ENCODE results near the gene GSTA4. TPM values are rescaled to one million over a fixed set of nuclear protein-coding genes. Genes with fewer than 3 reads are reported as not detected.

Gene GSTA4
- total RNA-seq, 1 experiment from 2014 or later = 3.9 TPM

DNA sequence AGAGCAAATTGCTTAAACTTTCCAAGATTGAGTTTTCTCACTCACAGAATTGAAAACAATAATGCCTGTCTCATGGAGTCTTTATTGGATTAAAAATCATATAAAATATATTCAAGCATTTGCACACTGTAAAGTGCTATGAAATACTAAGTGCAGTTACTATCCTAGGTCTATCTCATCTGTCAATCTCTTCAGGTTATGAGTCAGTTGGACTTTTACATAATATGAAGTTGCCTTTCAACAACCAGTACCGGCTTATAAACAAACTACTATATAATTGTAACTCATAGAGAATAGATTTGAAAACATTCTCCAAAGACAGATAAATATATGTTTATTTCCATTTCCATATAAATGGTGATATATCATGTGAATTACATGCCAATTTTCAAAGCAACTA, 20.4 kb upstream of the GSTA4 start:
- no TSS peak for BruUV-seq (replicated peaks)
- TF ChIP-seq, protein P1, sequence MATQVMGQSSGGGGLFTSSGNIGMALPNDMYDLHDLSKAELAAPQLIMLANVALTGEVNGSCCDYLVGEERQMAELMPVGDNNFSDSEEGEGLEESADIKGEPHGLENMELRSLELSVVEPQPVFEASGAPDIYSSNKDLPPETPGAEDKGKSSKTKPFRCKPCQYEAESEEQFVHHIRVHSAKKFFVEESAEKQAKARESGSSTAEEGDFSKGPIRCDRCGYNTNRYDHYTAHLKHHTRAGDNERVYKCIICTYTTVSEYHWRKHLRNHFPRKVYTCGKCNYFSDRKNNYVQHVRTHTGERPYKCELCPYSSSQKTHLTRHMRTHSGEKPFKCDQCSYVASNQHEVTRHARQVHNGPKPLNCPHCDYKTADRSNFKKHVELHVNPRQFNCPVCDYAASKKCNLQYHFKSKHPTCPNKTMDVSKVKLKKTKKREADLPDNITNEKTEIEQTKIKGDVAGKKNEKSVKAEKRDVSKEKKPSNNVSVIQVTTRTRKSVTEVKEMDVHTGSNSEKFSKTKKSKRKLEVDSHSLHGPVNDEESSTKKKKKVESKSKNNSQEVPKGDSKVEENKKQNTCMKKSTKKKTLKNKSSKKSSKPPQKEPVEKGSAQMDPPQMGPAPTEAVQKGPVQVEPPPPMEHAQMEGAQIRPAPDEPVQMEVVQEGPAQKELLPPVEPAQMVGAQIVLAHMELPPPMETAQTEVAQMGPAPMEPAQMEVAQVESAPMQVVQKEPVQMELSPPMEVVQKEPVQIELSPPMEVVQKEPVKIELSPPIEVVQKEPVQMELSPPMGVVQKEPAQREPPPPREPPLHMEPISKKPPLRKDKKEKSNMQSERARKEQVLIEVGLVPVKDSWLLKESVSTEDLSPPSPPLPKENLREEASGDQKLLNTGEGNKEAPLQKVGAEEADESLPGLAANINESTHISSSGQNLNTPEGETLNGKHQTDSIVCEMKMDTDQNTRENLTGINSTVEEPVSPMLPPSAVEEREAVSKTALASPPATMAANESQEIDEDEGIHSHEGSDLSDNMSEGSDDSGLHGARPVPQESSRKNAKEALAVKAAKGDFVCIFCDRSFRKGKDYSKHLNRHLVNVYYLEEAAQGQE (IDR thresholded peaks at IDR 0.05; ENCODE audit: insufficient read depth in 1 of 2, low read depth in 2 of 2, low read length in 1 of 2) = no peak
- no peak for TF ChIP-seq TCF7L2 (IDR thresholded peaks at IDR 0.05; ENCODE audit: low read depth, low read length)
- no peak for TF ChIP-seq SIN3A (IDR thresholded peaks at IDR 0.05; ENCODE audit: borderline replicate concordance, insufficient read depth, low read depth, low read length)
- TF ChIP-seq POLR2AphosphoS5 (IDR thresholded peaks at IDR 0.05; ENCODE audit: low read depth, low read length) = no peak
- TF ChIP-seq, protein P2, sequence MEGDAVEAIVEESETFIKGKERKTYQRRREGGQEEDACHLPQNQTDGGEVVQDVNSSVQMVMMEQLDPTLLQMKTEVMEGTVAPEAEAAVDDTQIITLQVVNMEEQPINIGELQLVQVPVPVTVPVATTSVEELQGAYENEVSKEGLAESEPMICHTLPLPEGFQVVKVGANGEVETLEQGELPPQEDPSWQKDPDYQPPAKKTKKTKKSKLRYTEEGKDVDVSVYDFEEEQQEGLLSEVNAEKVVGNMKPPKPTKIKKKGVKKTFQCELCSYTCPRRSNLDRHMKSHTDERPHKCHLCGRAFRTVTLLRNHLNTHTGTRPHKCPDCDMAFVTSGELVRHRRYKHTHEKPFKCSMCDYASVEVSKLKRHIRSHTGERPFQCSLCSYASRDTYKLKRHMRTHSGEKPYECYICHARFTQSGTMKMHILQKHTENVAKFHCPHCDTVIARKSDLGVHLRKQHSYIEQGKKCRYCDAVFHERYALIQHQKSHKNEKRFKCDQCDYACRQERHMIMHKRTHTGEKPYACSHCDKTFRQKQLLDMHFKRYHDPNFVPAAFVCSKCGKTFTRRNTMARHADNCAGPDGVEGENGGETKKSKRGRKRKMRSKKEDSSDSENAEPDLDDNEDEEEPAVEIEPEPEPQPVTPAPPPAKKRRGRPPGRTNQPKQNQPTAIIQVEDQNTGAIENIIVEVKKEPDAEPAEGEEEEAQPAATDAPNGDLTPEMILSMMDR (IDR thresholded peaks at IDR 0.05) = no peak
- DNase-seq (ENCODE audit: low read depth, low spot score) = no peak
- intact Hi-C loops (cut with micrococcal nuclease; ENCODE audit: unreplicated experiment) = no loop called here
- POLR2A ChIA-PET = no interaction called here
- no peak overlapping the region for H3K27ac ChIP-seq (ENCODE audit: low read length)
- no peaks in the 10 kb centered on the region for H3K4me1 ChIP-seq (ENCODE audit: control insufficient read depth, insufficient read depth, low read length)
- CTCF ChIA-PET = no interaction called here
- ATAC-seq = no peak
- H3K4me3 ChIP-seq (ENCODE audit: low read depth in 2 of 2, low read length in 2 of 2) = no peak overlapping the region
- no peaks in the 10 kb centered on the region for H3K9me3 ChIP-seq (ENCODE audit: control insufficient read depth, insufficient read depth, low read depth, low read length)
- H3K27me3 ChIP-seq (ENCODE audit: control insufficient read depth, insufficient read depth, low read length) = no peaks in the 10 kb centered on the region
- no peaks in the 10 kb centered on the region for H3K36me3 ChIP-seq (ENCODE audit: control insufficient read depth, insufficient read depth, low read length)
- in situ Hi-C loops (cut with HindIII; ENCODE audit: low pct_unique_long_range_greater_than_20kb, low sequenced_read_pairs) = no loop called here

DNA sequence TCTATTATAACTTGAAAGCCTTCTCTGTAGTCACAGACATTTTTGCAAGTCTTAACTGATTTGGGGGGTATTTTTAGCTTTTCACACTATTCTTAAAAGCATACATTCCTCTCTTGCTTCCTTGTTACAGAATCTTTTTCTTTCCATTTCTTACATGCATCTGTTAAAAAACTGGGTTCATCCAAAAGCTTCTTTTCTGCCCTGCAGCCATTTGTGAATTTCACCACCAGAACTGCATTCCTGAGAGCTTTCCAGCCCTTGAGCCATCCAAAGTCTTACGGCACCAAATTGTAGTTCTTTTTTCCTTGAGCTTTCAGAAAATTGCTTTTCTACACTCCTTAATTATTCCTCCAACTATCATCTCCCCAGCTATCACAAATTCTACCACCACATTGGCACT, 19.7 kb upstream of the GSTA4 start:
- Histone ChIP-seq H3K27me3 (ENCODE audit: control insufficient read depth, insufficient read depth, low read length) (no peaks in the 10 kb centered on the region), H3K9me3 (ENCODE audit: control insufficient read depth, insufficient read depth, low read depth, low read length) (no peaks in the 10 kb centered on the region), H3K4me1 (ENCODE audit: control insufficient read depth, insufficient read depth, low read length) (no peaks in the 10 kb centered on the region), H3K4me3 (ENCODE audit: low read depth in 2 of 2, low read length in 2 of 2) (no peak overlapping the region), H3K27ac (ENCODE audit: low read length) (no peak overlapping the region), H3K36me3 (ENCODE audit: control insufficient read depth, insufficient read depth, low read length) (no peaks in the 10 kb centered on the region)
- no peak for DNase-seq (ENCODE audit: low read depth, low spot score)
- ChIA-PET CTCF (no interaction called here), POLR2A (no interaction called here)
- in situ Hi-C loops (cut with HindIII; ENCODE audit: low pct_unique_long_range_greater_than_20kb, low sequenced_read_pairs) = no loop called here
- intact Hi-C loops (cut with micrococcal nuclease; ENCODE audit: unreplicated experiment) = no loop called here
- no peak for TF ChIP-seq TCF7L2 (IDR thresholded peaks at IDR 0.05; ENCODE audit: low read depth, low read length)
- TF ChIP-seq POLR2AphosphoS5 (IDR thresholded peaks at IDR 0.05; ENCODE audit: low read depth, low read length) = no peak
- TF ChIP-seq SIN3A (IDR thresholded peaks at IDR 0.05; ENCODE audit: borderline replicate concordance, insufficient read depth, low read depth, low read length) = no peak
- TF ChIP-seq, protein P2 (IDR thresholded peaks at IDR 0.05) = no peak
- TF ChIP-seq, protein P1 (IDR thresholded peaks at IDR 0.05; ENCODE audit: insufficient read depth in 1 of 2, low read depth in 2 of 2, low read length in 1 of 2) = no peak
- no TSS peak for BruUV-seq (replicated peaks)
- no peak for ATAC-seq

All from Panc1 (cell line).